NCI-H1048 (cell line): ENCODE measurements around the gene NR3C2.
"Not testable (repeated sequence)": the region's sequence is repeated elsewhere in the genome, so short reads cannot be mapped to it uniquely, and the experiment has no call there.

Experiments used
- DNase-seq: peaks from one replicate; lab custom pipeline; 2025; lab: John Stamatoyannopoulos, UW

NR3C2 gene

GRCh38 chr4:148367756-148368155, 74.5 kb downstream of the NR3C2 start:
- DNase-seq = no peak

GRCh38 chr4:148366251-148366650, 76.0 kb downstream of the NR3C2 start:
- no peak for DNase-seq

GRCh38 chr4:148364525-148364924, 77.7 kb downstream of the NR3C2 start:
- no peak for DNase-seq

- no peak for DNase-seq
Measured at GRCh38 chr4:148359769-148360168, 82.4 kb downstream of the NR3C2 start.

GRCh38 chr4:148355442-148356123, 86.6 kb downstream of the NR3C2 start:
- DNase-seq = no peak

GRCh38 chr4:148354186-148354585, 88.0 kb downstream of the NR3C2 start:
- DNase-seq = no peak

GRCh38 chr4:148353571-148353970, 88.6 kb downstream of the NR3C2 start:
- no peak for DNase-seq

- DNase-seq = no peak
Measured at GRCh38 chr4:148349153-148349552, 93.1 kb downstream of the NR3C2 start.

- DNase-seq = no peak
Measured at GRCh38 chr4:148346657-148347056, 95.6 kb downstream of the NR3C2 start.

- no peak for DNase-seq
Measured at GRCh38 chr4:148345509-148345908, 96.7 kb downstream of the NR3C2 start.

GRCh38 chr4:148344941-148345340, 97.3 kb downstream of the NR3C2 start:
- DNase-seq = no peak

- DNase-seq = no peak
Measured at GRCh38 chr4:148344352-148344751, 97.9 kb downstream of the NR3C2 start.

GRCh38 chr4:148341980-148342800, 100.0 kb downstream of the NR3C2 start:
- no peak for DNase-seq

GRCh38 chr4:148335133-148335532, 107.1 kb downstream of the NR3C2 start:
- DNase-seq = no peak

- no peak for DNase-seq
Measured at GRCh38 chr4:148333265-148333664, 108.9 kb downstream of the NR3C2 start.

- no peak for DNase-seq
Measured at GRCh38 chr4:148332486-148332885, 109.7 kb downstream of the NR3C2 start.

- DNase-seq = no peak
Measured at GRCh38 chr4:148330724-148331123, 111.5 kb downstream of the NR3C2 start.

GRCh38 chr4:148330161-148330560, 112.1 kb downstream of the NR3C2 start:
- no peak for DNase-seq

GRCh38 chr4:148329751-148330150, 112.5 kb downstream of the NR3C2 start:
- no peak for DNase-seq

GRCh38 chr4:148327683-148328082, 114.5 kb downstream of the NR3C2 start:
- DNase-seq = no peak

GRCh38 chr4:148323316-148323715, 118.9 kb downstream of the NR3C2 start:
- DNase-seq = not testable (repeated sequence)

- no peak for DNase-seq
Measured at GRCh38 chr4:148315049-148315448, 127.2 kb downstream of the NR3C2 start.

- no peak for DNase-seq
Measured at GRCh38 chr4:148312956-148313490, 129.2 kb downstream of the NR3C2 start.
